GM18873 (cell line): ENCODE measurements around the gene GPRIN3.
"Not testable (repeated sequence)": the region's sequence is repeated elsewhere in the genome, so short reads cannot be mapped to it uniquely, and the experiment has no call there.

Experiments
- ATAC-seq: cut with Tn5 transposase; IDR thresholded peaks from one replicate; pipeline ENCODE4 v1.9.1; 2021; ENCODE audit warnings: mild to moderate bottlenecking, moderate library complexity, moderate number of reproducible peaks; ENCODE audit not compliant: unreplicated experiment, low FRiP score

Gene GPRIN3

GRCh38 chr4:89314291-89314690 lies 6.7 kb upstream of the GPRIN3 start:
- ATAC-seq: no peak

GRCh38 chr4:89312066-89312465 lies 4.5 kb upstream of the GPRIN3 start:
- ATAC-seq: no peak

- ATAC-seq: no peak
These were observed 3.8 kb upstream of the GPRIN3 start for GRCh38 chr4:89311433-89311832.

GRCh38 chr4:89309154-89309553 lies 1.6 kb upstream of the GPRIN3 start:
- ATAC-seq: not testable (repeated sequence)

- ATAC-seq: no peak
These were observed 531 bp upstream of the GPRIN3 start for GRCh38 chr4:89308161-89308500.

GRCh38 chr4:89307178-89307445 lies 488 bp downstream of the GPRIN3 start:
- ATAC-seq: no peak

- ATAC-seq: no peak
These were observed 968 bp downstream of the GPRIN3 start for GRCh38 chr4:89306486-89307177.

- ATAC-seq: no peak
These were observed 1.7 kb downstream of the GPRIN3 start for GRCh38 chr4:89305712-89306437.

- ATAC-seq: no peak
These were observed 2.6 kb downstream of the GPRIN3 start for GRCh38 chr4:89305028-89305427.

GRCh38 chr4:89303814-89304388 lies 3.7 kb downstream of the GPRIN3 start:
- no peak for ATAC-seq

GRCh38 chr4:89303177-89303576 lies 4.4 kb downstream of the GPRIN3 start:
- ATAC-seq: no peak

GRCh38 chr4:89301902-89302301 lies 5.7 kb downstream of the GPRIN3 start:
- ATAC-seq: no peak

GRCh38 chr4:89301003-89301402 lies 6.6 kb downstream of the GPRIN3 start:
- ATAC-seq: no peak

GRCh38 chr4:89300499-89300898 lies 7.1 kb downstream of the GPRIN3 start:
- ATAC-seq: no peak

- ATAC-seq: no peak
These were observed 7.5 kb downstream of the GPRIN3 start for GRCh38 chr4:89300060-89300459.

- no peak for ATAC-seq
These were observed 8.3 kb downstream of the GPRIN3 start for GRCh38 chr4:89299153-89299791.

- ATAC-seq: no peak
These were observed 8.8 kb downstream of the GPRIN3 start for GRCh38 chr4:89298788-89299152.

- peak; percentile 40 for ATAC-seq
These were observed 9.4 kb downstream of the GPRIN3 start for GRCh38 chr4:89298155-89298554.

- no peak for ATAC-seq
These were observed 10.7 kb downstream of the GPRIN3 start for GRCh38 chr4:89296896-89297295.

- ATAC-seq: no peak
These were observed 11.2 kb downstream of the GPRIN3 start for GRCh38 chr4:89296399-89296798.

- ATAC-seq: no peak
These were observed 12.1 kb downstream of the GPRIN3 start for GRCh38 chr4:89295415-89295927.
